ENCODE data around the gene PGF.

PGF gene

GRCh38 chr14:74953686-74954085, 1.7 kb downstream of the PGF start:
- no peak overlapping the region for H3K4me2 ChIP-seq (ENCODE audit: low read length)
- no peak overlapping the region for H3K23ac ChIP-seq (ENCODE audit: low read length)
- H3K4me3 ChIP-seq (ENCODE audit: low read length) = no peak overlapping the region
- H3K4me1 ChIP-seq (ENCODE audit: control insufficient read depth, low read depth, low read length) = peaks cover 2% of the 10 kb centered on the region
- H2BK120ac ChIP-seq (ENCODE audit: low read depth, low read length) = no peak overlapping the region
- no peaks in the 10 kb centered on the region for H3K79me2 ChIP-seq (ENCODE audit: control insufficient read depth, insufficient read depth, low read length)
- H3K4ac ChIP-seq (ENCODE audit: low read depth, low read length) = no peak overlapping the region
- H3K27ac ChIP-seq (ENCODE audit: low read depth, low read length) = no peak overlapping the region
- H3K56ac ChIP-seq (ENCODE audit: low read length) = no peak overlapping the region
- no peaks in the 10 kb centered on the region for H3K36me3 ChIP-seq (ENCODE audit: control insufficient read depth, insufficient read depth, low read length)
- no peak overlapping the region for H4K5ac ChIP-seq (ENCODE audit: low read length)
- H3K18ac ChIP-seq (ENCODE audit: low read length) = no peak overlapping the region
- WGBS (ENCODE audit: extremely low coverage, insufficient coverage, low lambda C conversion rate) = no CpG with 5 or more reads among the region's 5 CpGs
- H3K9ac ChIP-seq (ENCODE audit: low read length) = no peak overlapping the region
- H2AK5ac ChIP-seq (ENCODE audit: low read length) = no peak overlapping the region
- no peak overlapping the region for H4K8ac ChIP-seq (ENCODE audit: low read depth, low read length)
- no peak overlapping the region for H2BK15ac ChIP-seq (replicated peaks; ENCODE audit: low read depth)
- H3K27me3 ChIP-seq (ENCODE audit: insufficient read depth, low read length, poor library complexity) = no peaks in the 10 kb centered on the region
- no peaks in the 10 kb centered on the region for H3K79me1 ChIP-seq (ENCODE audit: low read length)
- no peak overlapping the region for H2BK5ac ChIP-seq (ENCODE audit: low read length)
- DNase-seq = no peak

GRCh38 chr14:74952697-74953484, 2.5 kb downstream of the PGF start:
- DNase-seq = no peak
- no peak overlapping the region for H3K23ac ChIP-seq (ENCODE audit: low read length)
- no CpG with 5 or more reads among the region's 18 CpGs for WGBS (ENCODE audit: extremely low coverage, insufficient coverage, low lambda C conversion rate)
- H3K79me1 ChIP-seq (ENCODE audit: low read length) = no peaks in the 10 kb centered on the region
- no peak overlapping the region for H2AK5ac ChIP-seq (ENCODE audit: low read length)
- no peaks in the 10 kb centered on the region for H3K79me2 ChIP-seq (ENCODE audit: control insufficient read depth, insufficient read depth, low read length)
- H3K18ac ChIP-seq (ENCODE audit: low read length) = no peak overlapping the region
- H3K4ac ChIP-seq (ENCODE audit: low read depth, low read length) = no peak overlapping the region
- no peak overlapping the region for H3K4me2 ChIP-seq (ENCODE audit: low read length)
- H2BK120ac ChIP-seq (ENCODE audit: low read depth, low read length) = no peak overlapping the region
- no peak overlapping the region for H4K5ac ChIP-seq (ENCODE audit: low read length)
- H3K27me3 ChIP-seq (ENCODE audit: insufficient read depth, low read length, poor library complexity) = no peaks in the 10 kb centered on the region
- no peak overlapping the region for H4K8ac ChIP-seq (ENCODE audit: low read depth, low read length)
- H3K9ac ChIP-seq (ENCODE audit: low read length) = no peak overlapping the region
- H2BK15ac ChIP-seq (replicated peaks; ENCODE audit: low read depth) = no peak overlapping the region
- no peak overlapping the region for H2BK5ac ChIP-seq (ENCODE audit: low read length)
- peaks cover 2% of the 10 kb centered on the region for H3K4me1 ChIP-seq (ENCODE audit: control insufficient read depth, low read depth, low read length)
- H3K27ac ChIP-seq (ENCODE audit: low read depth, low read length) = no peak overlapping the region
- H3K36me3 ChIP-seq (ENCODE audit: control insufficient read depth, insufficient read depth, low read length) = no peaks in the 10 kb centered on the region
- no peak overlapping the region for H3K4me3 ChIP-seq (ENCODE audit: low read length)
- no peak overlapping the region for H3K56ac ChIP-seq (ENCODE audit: low read length)

- peak overlapping the region; percentile 17 for H3K56ac ChIP-seq (ENCODE audit: low read length)
- no peak overlapping the region for H2BK5ac ChIP-seq (ENCODE audit: low read length)
- no peak overlapping the region for H2BK15ac ChIP-seq (replicated peaks; ENCODE audit: low read depth)
- H3K79me1 ChIP-seq (ENCODE audit: low read length) = no peaks in the 10 kb centered on the region
- H3K79me2 ChIP-seq (ENCODE audit: control insufficient read depth, insufficient read depth, low read length) = no peaks in the 10 kb centered on the region
- no peak overlapping the region for H3K4ac ChIP-seq (ENCODE audit: low read depth, low read length)
- no peak overlapping the region for H4K8ac ChIP-seq (ENCODE audit: low read depth, low read length)
- H4K5ac ChIP-seq (ENCODE audit: low read length) = no peak overlapping the region
- H3K18ac ChIP-seq (ENCODE audit: low read length) = no peak overlapping the region
- no peak overlapping the region for H3K9ac ChIP-seq (ENCODE audit: low read length)
- DNase-seq = no peak
- no peaks in the 10 kb centered on the region for H3K27me3 ChIP-seq (ENCODE audit: insufficient read depth, low read length, poor library complexity)
- no peak overlapping the region for H2AK5ac ChIP-seq (ENCODE audit: low read length)
- no peak overlapping the region for H3K4me3 ChIP-seq (ENCODE audit: low read length)
- H3K23ac ChIP-seq (ENCODE audit: low read length) = no peak overlapping the region
- no CpG with 5 or more reads among the region's 6 CpGs for WGBS (ENCODE audit: extremely low coverage, insufficient coverage, low lambda C conversion rate)
- H3K4me1 ChIP-seq (ENCODE audit: control insufficient read depth, low read depth, low read length) = peaks cover 2% of the 10 kb centered on the region
- no peaks in the 10 kb centered on the region for H3K36me3 ChIP-seq (ENCODE audit: control insufficient read depth, insufficient read depth, low read length)
- no peak overlapping the region for H2BK120ac ChIP-seq (ENCODE audit: low read depth, low read length)
- H3K4me2 ChIP-seq (ENCODE audit: low read length) = no peak overlapping the region
- no peak overlapping the region for H3K27ac ChIP-seq (ENCODE audit: low read depth, low read length)
Observed at GRCh38 chr14:74952180-74952665, 3.2 kb downstream of the PGF start.

- H3K56ac ChIP-seq (ENCODE audit: low read length) = peak overlapping the region; percentile 17
- peaks cover 2% of the 10 kb centered on the region for H3K4me1 ChIP-seq (ENCODE audit: control insufficient read depth, low read depth, low read length)
- no peak overlapping the region for H4K8ac ChIP-seq (ENCODE audit: low read depth, low read length)
- H2BK120ac ChIP-seq (ENCODE audit: low read depth, low read length) = no peak overlapping the region
- H3K36me3 ChIP-seq (ENCODE audit: control insufficient read depth, insufficient read depth, low read length) = no peaks in the 10 kb centered on the region
- H3K18ac ChIP-seq (ENCODE audit: low read length) = no peak overlapping the region
- H2BK15ac ChIP-seq (replicated peaks; ENCODE audit: low read depth) = no peak overlapping the region
- no peak overlapping the region for H4K5ac ChIP-seq (ENCODE audit: low read length)
- no peak overlapping the region for H2BK5ac ChIP-seq (ENCODE audit: low read length)
- H3K23ac ChIP-seq (ENCODE audit: low read length) = no peak overlapping the region
- no peak for DNase-seq
- no CpG with 5 or more reads among the region's 15 CpGs for WGBS (ENCODE audit: extremely low coverage, insufficient coverage, low lambda C conversion rate)
- H3K27me3 ChIP-seq (ENCODE audit: insufficient read depth, low read length, poor library complexity) = no peaks in the 10 kb centered on the region
- H3K79me1 ChIP-seq (ENCODE audit: low read length) = no peaks in the 10 kb centered on the region
- H3K4me3 ChIP-seq (ENCODE audit: low read length) = no peak overlapping the region
- H2AK5ac ChIP-seq (ENCODE audit: low read length) = no peak overlapping the region
- peak overlapping the region; percentile 11 for H3K9ac ChIP-seq (ENCODE audit: low read length)
- no peak overlapping the region for H3K27ac ChIP-seq (ENCODE audit: low read depth, low read length)
- H3K79me2 ChIP-seq (ENCODE audit: control insufficient read depth, insufficient read depth, low read length) = no peaks in the 10 kb centered on the region
- H3K4me2 ChIP-seq (ENCODE audit: low read length) = no peak overlapping the region
- no peak overlapping the region for H3K4ac ChIP-seq (ENCODE audit: low read depth, low read length)
Observed at GRCh38 chr14:74951443-74952179, 3.8 kb downstream of the PGF start.

GRCh38 chr14:74950795-74951442, 4.5 kb downstream of the PGF start:
- H3K9ac ChIP-seq (ENCODE audit: low read length) = no peak overlapping the region
- whole genome bisulfite sequencing (ENCODE audit: extremely low coverage, insufficient coverage, low lambda C conversion rate) = no CpG with 5 or more reads among the region's 9 CpGs

More at GRCh38 chr14:74950795-74951442, 4.5 kb downstream of the PGF start:
- Histone ChIP-seq H2AK5ac (ENCODE audit: low read length) (no peak overlapping the region), H3K4me3 (ENCODE audit: low read length) (no peak overlapping the region), H2BK5ac (ENCODE audit: low read length) (no peak overlapping the region), H3K27ac (ENCODE audit: low read depth, low read length) (no peak overlapping the region), H3K4ac (ENCODE audit: low read depth, low read length) (no peak overlapping the region), H4K8ac (ENCODE audit: low read depth, low read length) (no peak overlapping the region), H3K18ac (ENCODE audit: low read length) (no peak overlapping the region), H3K56ac (ENCODE audit: low read length) (no peak overlapping the region), H3K4me2 (ENCODE audit: low read length) (no peak overlapping the region), H3K27me3 (ENCODE audit: insufficient read depth, low read length, poor library complexity) (no peaks in the 10 kb centered on the region), H3K79me1 (ENCODE audit: low read length) (no peaks in the 10 kb centered on the region), H3K23ac (ENCODE audit: low read length) (no peak overlapping the region), H2BK15ac (replicated peaks; ENCODE audit: low read depth) (no peak overlapping the region), H4K5ac (ENCODE audit: low read length) (no peak overlapping the region), H2BK120ac (ENCODE audit: low read depth, low read length) (no peak overlapping the region), H3K4me1 (ENCODE audit: control insufficient read depth, low read depth, low read length) (peaks cover 2% of the 10 kb centered on the region), H3K36me3 (ENCODE audit: control insufficient read depth, insufficient read depth, low read length) (no peaks in the 10 kb centered on the region), H3K79me2 (ENCODE audit: control insufficient read depth, insufficient read depth, low read length) (no peaks in the 10 kb centered on the region)
- DNase-seq = no peak

All from mesendoderm (in vitro differentiated cells).